H1 (cell line): ENCODE data around the gene TSGA10IP. TPM values are rescaled to one million over a fixed set of nuclear protein-coding genes. Genes with fewer than 3 reads are reported as not detected.

Experiments used
- CHD2 ChIP-seq: IDR thresholded peaks from 2 replicates; pipeline ENCODE4 v1.6.1; 2012; ENCODE audit warnings: low read length, improper control_type of control experiment
- CHD7 ChIP-seq: fragments of 300-600 bp; sonication (generic); IDR thresholded peaks from 2 replicates; pipeline ENCODE4 v1.7.1; 2012; ENCODE audit warnings: low read length, moderate library complexity, mild to moderate bottlenecking, inconsistent platforms; ENCODE audit not compliant: insufficient replicate concordance
- CTCF ChIP-seq, 3 experiments: IDR thresholded peaks; 1 replicate in 2 of 3; 2 replicates in 1 of 3; pipeline versions ENCODE4 v1.5.1 to v1.6.1; 2011; ENCODE audit warnings: low read length in 3 of 3, mild to moderate bottlenecking in 3 of 3, inconsistent platforms in 2 of 3, low read depth in 1 of 3, moderate library complexity in 1 of 3; ENCODE audit not compliant: insufficient read depth in 1 of 3; ENCODE audit errors: control extremely low read depth in 1 of 3
- EZH2 ChIP-seq: fragments of 200-600 bp; sonication (generic); IDR thresholded peaks from 2 replicates; pipeline ENCODE4 v1.7.1; 2012; ENCODE audit warnings: low read depth, mild to moderate bottlenecking, moderate library complexity, low read length, inconsistent platforms; ENCODE audit not compliant: severe bottlenecking
- HDAC6 ChIP-seq: IDR thresholded peaks from one replicate; pipeline ENCODE4 v1.7.1; 2012; ENCODE audit warnings: low read depth, mild to moderate bottlenecking, inconsistent platforms, low read length, moderate library complexity
- POLR2AphosphoS5 ChIP-seq: IDR thresholded peaks from 2 replicates; pipeline ENCODE4 v1.6.1; 2011; ENCODE audit warnings: low read depth, low read length
- RAD21 ChIP-seq, 2 experiments: IDR thresholded peaks in 1 of 2; conservative IDR thresholded peaks in 1 of 2; 2 replicates each; pipeline ENCODE4 v1.6.1; 2011; ENCODE audit warnings: low read depth in 2 of 2, low read length in 2 of 2, improper control_type of control experiment in 1 of 2, inconsistent platforms in 1 of 2, mild to moderate bottlenecking in 1 of 2, moderate library complexity in 1 of 2
- polyA plus RNA-seq, 7 experiments: library from polyadenylated mRNA; depleted of rRNA in 3 of 7; stranded (reverse) in 5 of 7; unstranded in 2 of 7; fragments of >200 nt in 5 of 7; fragments of 200-250 nt in 2 of 7; gene quantifications; 1 replicate in 5 of 7; 2 replicates in 1 of 7; 4 replicates in 1 of 7; pipeline versions ENCODE4 v1.2.1 to v1.2.3, GENCODE V29; 2011 to 2013; ENCODE audit warnings: missing spikeins in 2 of 7, mixed read lengths in 2 of 7
- total RNA-seq: library from RNA; stranded (reverse); fragmentation: NEBNext Ultra II Directional; extraction: Animal tissue kit (Norgen Biotek cat#: 25700); gene quantifications from 2 replicates; pipeline ENCODE4 v1.2.1, GENCODE V29; 2021

The TSGA10IP gene
- total and polyA plus RNA-seq, 2 of the 8 experiments (the other 6 are each of a cell fraction or from before 2014, with no cell fraction given), result 1.9 to 6.0 TPM

GRCh38 chr11:65899356-65900124 is 45.7 kb upstream of the TSGA10IP start (continued):
- no peak for TF ChIP-seq CHD7
- TF ChIP-seq POLR2AphosphoS5, result no peak
- TF ChIP-seq HDAC6, result no peak
- no peak for TF ChIP-seq CTCF (IDR thresholded peaks at IDR 0.05; ENCODE audit: control extremely low read depth in 1 of 3, insufficient read depth in 1 of 3, low read depth in 1 of 3, low read length in 3 of 3)
- TF ChIP-seq EZH2, result peak; percentile 68
- no peak for TF ChIP-seq CHD2
- no peak for TF ChIP-seq RAD21 (IDR thresholded peaks at IDR 0.05 in 1 of 2, conservative IDR thresholded peaks at IDR 0.05 in 1 of 2; ENCODE audit: low read depth in 2 of 2, low read length in 2 of 2)
